ENCODE data around the gene MAEA.
"Not testable (repeated sequence)": the region's sequence is repeated elsewhere in the genome, so short reads cannot be mapped to it uniquely, and the experiment has no call there.

Gene MAEA

DNA sequence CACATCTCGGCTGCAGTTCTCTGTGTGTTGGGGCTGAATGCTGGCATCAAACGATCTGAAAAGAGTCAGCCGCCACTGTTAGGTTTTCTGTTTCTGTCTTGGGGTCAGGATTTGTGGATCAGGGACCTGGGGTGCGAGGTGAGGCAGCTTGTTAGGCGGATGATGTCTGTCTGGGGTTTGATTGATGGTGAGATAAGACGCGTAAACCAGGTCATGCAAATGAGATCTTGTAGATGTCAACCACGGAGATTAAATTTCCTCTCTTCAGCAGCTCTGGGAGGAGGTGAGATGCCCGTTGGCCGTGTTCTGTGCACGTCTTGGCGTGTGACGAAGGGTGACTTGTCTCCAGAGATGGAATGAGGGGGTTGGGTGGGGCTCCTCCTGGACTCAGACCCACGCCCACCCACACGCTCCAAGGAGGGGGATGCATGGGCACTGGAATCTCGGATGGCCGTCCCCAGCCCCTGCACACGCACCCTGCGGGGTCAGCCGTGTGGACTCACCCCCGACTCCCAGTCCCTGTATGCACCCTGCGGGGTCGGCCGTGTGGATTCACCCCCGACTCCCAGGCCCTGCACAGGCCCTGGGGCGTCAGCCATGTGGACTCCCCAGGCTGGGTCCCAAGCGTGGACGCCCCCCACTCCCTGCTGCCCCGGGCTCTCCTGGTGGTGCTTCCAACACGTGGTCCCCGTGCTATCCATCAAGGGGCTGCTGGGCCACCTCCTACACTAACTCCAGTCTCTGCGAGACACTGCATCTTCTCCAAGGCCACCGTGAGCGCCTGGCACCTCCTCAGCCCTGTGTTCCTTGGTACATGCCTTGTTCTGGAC is 41.3 kb downstream of the MAEA start:
- FAIRE-seq (no peak), DNase-seq (ENCODE audit: insufficient read length, low spot score) (no peak)
- TF ChIP-seq, protein P1, sequence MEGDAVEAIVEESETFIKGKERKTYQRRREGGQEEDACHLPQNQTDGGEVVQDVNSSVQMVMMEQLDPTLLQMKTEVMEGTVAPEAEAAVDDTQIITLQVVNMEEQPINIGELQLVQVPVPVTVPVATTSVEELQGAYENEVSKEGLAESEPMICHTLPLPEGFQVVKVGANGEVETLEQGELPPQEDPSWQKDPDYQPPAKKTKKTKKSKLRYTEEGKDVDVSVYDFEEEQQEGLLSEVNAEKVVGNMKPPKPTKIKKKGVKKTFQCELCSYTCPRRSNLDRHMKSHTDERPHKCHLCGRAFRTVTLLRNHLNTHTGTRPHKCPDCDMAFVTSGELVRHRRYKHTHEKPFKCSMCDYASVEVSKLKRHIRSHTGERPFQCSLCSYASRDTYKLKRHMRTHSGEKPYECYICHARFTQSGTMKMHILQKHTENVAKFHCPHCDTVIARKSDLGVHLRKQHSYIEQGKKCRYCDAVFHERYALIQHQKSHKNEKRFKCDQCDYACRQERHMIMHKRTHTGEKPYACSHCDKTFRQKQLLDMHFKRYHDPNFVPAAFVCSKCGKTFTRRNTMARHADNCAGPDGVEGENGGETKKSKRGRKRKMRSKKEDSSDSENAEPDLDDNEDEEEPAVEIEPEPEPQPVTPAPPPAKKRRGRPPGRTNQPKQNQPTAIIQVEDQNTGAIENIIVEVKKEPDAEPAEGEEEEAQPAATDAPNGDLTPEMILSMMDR (IDR thresholded peaks at IDR 0.05; ENCODE audit: insufficient read depth, missing control alignments), result no peak

DNA sequence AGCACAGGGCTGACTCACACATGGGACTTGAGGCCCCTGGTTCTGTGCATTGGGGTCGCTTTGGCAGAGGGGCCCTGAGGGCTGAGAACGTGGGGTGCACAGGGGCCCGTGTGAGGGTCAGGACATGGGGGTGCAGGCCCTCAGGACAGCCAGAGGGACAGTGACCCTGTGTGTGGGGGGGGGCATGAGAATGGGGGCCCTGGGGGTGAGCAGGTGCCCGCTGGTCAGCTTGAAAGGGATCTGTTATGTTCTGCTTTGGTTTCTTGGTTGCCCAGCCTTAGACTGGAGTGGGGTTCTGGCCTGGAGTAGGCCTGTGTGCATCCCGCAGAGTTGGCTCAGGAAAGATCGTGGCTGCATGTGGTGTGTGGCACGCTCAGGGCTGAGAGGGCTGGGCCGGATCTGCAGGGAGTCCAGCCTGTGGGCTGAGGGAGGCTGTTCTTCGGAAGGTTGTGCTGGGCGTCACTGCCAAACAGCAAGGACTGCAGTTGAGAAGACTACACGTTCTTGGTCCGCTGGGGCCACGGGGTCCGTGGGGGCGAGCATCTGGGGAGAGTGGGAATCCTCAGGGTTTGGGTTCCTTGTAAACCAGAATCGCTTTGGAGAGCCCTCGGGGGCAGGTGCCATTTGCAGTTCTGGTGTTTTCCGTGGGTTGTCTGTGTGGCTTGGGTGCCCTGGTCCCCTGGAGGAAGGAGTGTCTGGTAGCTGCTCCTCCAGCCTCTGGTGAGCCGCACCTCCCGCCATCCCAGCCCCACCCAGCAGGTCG is 42.1 kb downstream of the MAEA start:
- DNase-seq (ENCODE audit: insufficient read length, low spot score) (no peak), FAIRE-seq (no peak)
- TF ChIP-seq, protein P1 (IDR thresholded peaks at IDR 0.05; ENCODE audit: insufficient read depth, missing control alignments), result no peak

DNA sequence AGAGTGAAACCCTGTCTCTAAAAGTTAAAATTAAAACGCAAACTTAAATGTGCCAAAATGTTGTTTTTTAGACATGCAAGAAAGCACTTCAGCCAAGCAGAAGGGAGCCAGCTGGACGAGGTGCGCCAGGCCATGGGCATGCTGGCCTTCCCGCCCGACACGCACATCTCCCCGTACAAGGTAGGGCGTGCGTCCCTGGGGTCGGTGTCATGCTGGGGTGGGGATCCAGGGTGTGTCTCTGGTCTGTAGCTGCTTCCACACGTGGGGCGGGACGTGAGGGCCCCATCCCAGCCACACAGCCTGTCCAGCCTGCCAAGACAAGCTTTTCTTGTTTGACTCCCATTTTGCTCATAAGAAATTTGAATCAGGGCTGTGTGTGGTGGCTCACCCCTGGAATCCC is 43.0 kb downstream of the MAEA start:
- DNase-seq (ENCODE audit: insufficient read length, low spot score) (no peak), FAIRE-seq (no peak)
- TF ChIP-seq, protein P1 (IDR thresholded peaks at IDR 0.05; ENCODE audit: insufficient read depth, missing control alignments), result no peak

DNA sequence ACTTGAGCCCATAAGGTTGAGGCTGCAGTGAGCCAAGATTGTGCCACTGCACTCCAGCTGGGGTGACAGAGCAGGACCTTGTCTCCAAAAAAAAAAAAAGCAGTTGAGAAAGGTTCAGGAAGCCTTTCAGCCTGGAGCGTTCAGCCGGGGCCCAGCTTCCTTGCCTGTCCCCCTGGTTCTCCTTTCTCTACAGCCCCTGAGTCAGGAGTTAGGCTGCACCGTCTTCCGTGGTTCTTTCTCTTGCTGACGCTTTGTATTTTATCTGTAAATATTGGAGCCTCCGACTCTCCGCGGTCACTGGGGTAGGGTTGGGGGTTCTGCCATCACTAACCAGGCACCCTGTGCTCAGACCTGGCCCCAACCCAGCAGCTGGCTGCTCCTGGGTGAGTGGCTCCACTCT is 43.6 kb downstream of the MAEA start:
- FAIRE-seq, result no peak
- DNase-seq (ENCODE audit: insufficient read length, low spot score), result no peak
- TF ChIP-seq, protein P1 (IDR thresholded peaks at IDR 0.05; ENCODE audit: insufficient read depth, missing control alignments), result no peak

DNA sequence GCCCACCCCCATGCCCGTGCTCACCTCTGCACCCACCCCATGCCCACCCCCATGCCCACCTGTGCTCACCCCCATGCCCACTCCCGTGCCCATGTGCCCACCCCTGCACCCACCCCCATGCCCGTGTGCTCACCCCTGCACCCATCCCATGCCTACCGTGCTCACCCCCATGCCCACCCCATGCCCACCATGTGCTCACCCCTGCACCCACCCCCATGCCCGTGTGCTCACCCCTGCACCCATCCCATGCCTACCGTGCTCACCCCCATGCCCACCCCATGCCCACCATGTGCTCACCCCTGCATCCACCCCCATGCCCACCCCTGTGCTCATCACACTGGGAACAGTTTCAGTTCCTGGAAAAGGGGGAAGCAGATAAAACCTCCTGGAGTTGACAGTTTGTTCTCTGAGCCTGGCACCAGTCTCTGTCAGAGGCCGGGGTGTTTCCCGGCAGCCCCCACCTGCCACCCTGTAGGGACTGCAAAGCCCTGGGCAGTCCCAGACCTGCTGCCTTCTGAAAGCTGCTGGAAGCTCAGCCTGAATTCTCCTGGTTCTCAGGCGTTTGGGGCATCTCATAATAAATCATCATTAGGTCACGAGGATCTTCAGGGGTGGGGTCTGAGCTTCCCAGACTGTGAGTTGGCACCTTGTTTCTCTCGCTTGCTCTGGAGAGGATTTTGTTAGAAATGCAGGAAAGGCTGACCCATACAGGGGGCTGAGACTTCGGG is 44.3 kb downstream of the MAEA start:
- FAIRE-seq; DNase-seq (ENCODE audit: insufficient read length, low spot score): not testable (repeated sequence)

DNA sequence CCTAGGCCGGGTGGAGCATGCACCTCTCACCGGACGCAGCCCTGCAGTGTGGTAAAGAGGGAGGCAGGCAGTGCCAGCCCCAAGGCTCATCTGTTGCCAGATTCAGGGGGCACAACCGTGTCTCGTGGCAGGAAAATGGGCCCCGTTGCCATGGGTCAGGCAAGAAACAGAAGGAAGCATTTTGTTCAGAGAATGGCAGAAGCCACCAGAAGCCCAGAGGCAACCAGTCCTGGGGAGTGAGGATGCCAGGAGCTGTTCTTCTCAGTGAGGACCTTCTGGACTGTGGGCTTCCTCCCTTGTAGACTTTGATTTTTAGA is 44.8 kb downstream of the MAEA start:
- TF ChIP-seq, protein P1 (IDR thresholded peaks at IDR 0.05; ENCODE audit: insufficient read depth, missing control alignments), result no peak
- FAIRE-seq, result no peak
- DNase-seq (ENCODE audit: insufficient read length, low spot score), result no peak

DNA sequence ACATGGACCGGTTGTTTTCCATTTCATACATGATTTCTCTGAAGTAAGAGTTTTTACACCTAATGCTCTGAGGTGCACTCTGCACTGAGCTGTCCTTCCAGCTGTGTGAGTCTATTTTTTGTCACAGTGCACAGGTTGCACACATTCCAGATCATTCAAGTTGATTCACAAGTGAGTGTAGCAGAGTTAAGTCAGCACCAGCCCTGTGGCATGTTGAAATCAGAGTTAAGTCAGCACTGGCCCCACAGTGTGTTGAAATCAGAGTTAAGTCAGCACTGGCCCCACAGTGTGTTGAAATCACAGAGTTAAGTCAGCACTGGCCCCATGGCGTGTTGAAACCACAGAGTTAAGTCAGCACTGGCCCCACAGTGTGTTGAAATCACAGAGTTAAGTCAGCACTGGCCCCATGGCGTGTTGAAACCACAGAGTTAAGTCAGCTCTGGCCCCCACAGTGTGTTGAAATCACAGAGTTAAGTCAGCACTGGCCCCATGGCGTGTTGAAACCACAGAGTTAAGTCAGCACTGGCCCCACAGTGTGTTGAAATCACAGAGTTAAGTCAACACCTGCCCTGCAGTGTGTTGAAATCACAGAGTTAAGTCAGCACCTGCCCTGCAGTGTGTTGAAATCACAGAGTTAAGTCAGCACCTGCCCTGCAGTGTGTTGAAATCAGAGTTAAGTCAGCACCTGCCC is 45.6 kb downstream of the MAEA start:
- DNase-seq (ENCODE audit: insufficient read length, low spot score); FAIRE-seq: not testable (repeated sequence)
